Sigmoid colon (tissue), 4 donors: ENCODE data around the gene CD200R1.

Experiments used
- POLR2AphosphoS5 ChIP-seq, 4 donors: sonication (generic); formaldehyde crosslinking; IDR thresholded peaks; one replicate each; pipeline ENCODE4 v1.6.1; 2017; ENCODE audit warnings: antibody characterized with exemption in 4 of 4
- TF ChIP-seq, protein P1 (sequence below), 4 experiments: fragments of 450-650 bp in 3 of 4; fragments of 200-600 bp in 1 of 4; IDR thresholded peaks; one replicate each; pipeline ENCODE4 v1.5.1; 2016 to 2019; ENCODE audit warnings: antibody characterized with exemption in 4 of 4, mild to moderate bottlenecking in 3 of 4, moderate library complexity in 2 of 4

DNA sequence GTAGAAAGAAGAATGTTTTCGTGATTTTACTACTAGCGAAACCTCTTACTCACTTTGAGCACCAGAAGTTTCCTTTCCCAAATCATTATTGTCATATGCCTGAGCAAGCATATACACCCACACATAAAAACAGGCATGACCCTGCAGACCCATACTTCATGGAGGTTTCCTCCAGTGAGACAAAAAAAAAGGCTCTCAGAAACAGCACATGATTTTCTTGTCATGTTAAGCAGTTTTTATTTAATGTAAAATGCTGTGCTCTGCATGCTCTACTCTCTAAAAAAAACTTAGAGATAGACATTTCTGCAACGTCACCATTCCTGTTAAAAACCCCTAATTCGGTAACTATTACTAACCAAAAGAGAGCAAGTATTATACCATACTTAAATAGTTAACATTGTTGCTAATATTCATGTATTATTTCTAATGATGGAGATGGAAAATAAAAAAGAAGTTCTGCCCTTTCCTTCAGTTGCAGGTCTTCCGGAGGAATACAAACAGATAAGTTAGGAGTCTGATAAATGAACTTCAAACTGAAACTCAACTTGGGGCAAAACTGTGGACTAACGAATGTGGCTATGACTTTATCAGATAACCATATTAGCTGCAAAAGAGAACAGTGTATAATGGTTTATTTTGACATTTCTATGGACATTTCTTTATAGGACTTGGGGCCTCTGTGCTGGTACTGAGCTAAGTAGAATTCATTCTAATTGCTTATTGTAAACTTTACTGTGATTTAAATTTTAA lies 15.9 kb downstream of the CD200R1 start:
- TF ChIP-seq, protein P1, sequence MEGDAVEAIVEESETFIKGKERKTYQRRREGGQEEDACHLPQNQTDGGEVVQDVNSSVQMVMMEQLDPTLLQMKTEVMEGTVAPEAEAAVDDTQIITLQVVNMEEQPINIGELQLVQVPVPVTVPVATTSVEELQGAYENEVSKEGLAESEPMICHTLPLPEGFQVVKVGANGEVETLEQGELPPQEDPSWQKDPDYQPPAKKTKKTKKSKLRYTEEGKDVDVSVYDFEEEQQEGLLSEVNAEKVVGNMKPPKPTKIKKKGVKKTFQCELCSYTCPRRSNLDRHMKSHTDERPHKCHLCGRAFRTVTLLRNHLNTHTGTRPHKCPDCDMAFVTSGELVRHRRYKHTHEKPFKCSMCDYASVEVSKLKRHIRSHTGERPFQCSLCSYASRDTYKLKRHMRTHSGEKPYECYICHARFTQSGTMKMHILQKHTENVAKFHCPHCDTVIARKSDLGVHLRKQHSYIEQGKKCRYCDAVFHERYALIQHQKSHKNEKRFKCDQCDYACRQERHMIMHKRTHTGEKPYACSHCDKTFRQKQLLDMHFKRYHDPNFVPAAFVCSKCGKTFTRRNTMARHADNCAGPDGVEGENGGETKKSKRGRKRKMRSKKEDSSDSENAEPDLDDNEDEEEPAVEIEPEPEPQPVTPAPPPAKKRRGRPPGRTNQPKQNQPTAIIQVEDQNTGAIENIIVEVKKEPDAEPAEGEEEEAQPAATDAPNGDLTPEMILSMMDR (IDR thresholded peaks at IDR 0.05), result no peak
- TF ChIP-seq POLR2AphosphoS5 (IDR thresholded peaks at IDR 0.05), result no peak
